ENCODE measurements around the gene SLK. TPM values are rescaled to one million over a fixed set of nuclear protein-coding genes. Genes with fewer than 3 reads are reported as not detected.

SLK gene
- total RNA-seq, 1 experiment from 2014 or later = 19.0 TPM

Other genes starting within 250 kb of the SLK start
- gene SH3PXD2A, start 111.6 kb upstream of the SLK start, total RNA-seq (2014; rRNA removed; shearing (Covaris generic); ENCODE audit: low replicate concordance) = 19.2 and 21.1 TPM in 2 replicates
- 29.1 and 33.2 TPM in 2 replicates for gene STN1, start 49.0 kb upstream of the SLK start, total RNA-seq (2014; rRNA removed; shearing (Covaris generic); ENCODE audit: low replicate concordance)
- 0.30 and 0.74 TPM in 2 replicates for gene COL17A1, start 118.7 kb downstream of the SLK start, total RNA-seq (2014; rRNA removed; shearing (Covaris generic); ENCODE audit: low replicate concordance)
- gene SFR1, start 155.0 kb downstream of the SLK start, total RNA-seq (2014; rRNA removed; shearing (Covaris generic); ENCODE audit: low replicate concordance) = 6.6 and 11.1 TPM in 2 replicates